Erythroblast (primary cell): ENCODE results near the gene CASZ1.

Experiments used
- GATA1 ChIP-seq: IDR thresholded peaks from 2 replicates; pipeline ENCODE4 v1.6.1; 2011; ENCODE audit warnings: low read depth, mild to moderate bottlenecking, control low read depth, low read length, moderate library complexity
- POLR2A ChIP-seq: IDR thresholded peaks from 2 replicates; pipeline ENCODE4 v1.6.1; 2011; ENCODE audit warnings: mild to moderate bottlenecking, low read length

DNA sequence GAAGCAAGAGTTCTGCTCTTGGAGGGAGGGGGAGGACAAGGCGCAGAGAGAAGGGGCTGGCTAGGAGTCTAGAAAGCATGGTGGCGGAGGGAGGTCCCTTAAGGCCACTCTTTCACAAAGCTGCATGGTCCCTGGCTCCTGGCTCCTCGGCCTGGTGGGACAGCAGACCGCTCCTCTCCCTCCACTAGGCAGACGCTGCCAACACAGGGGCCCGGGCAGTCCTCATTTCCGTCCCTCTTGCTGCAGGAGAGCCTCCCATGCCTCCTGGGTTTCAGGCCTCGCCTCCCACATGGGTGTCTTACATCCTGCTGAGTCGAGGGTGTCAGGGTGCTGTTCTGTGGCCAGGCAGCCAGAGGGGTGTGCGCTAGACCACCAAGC is 108.0 kb downstream of the CASZ1 start:
- TF ChIP-seq GATA1: no peak
- no peak for TF ChIP-seq POLR2A
